CD4-positive, alpha-beta T cell treated with Interferon gamma for 1 hour (primary cell): Measurements from ENCODE around the gene BTN3A1.
"Not testable (repeated sequence)": the region's sequence is repeated elsewhere in the genome, so short reads cannot be mapped to it uniquely, and the experiment has no call there.

Source experiments
- DNase-seq: peaks from one replicate; pipeline ENCODE4 v3.0.0-alpha.2; 2020

The BTN3A1 gene

GRCh38 chr6:26447257-26447656 lies 45.2 kb downstream of the BTN3A1 start:
- no peak for DNase-seq

GRCh38 chr6:26450240-26450639 lies 48.2 kb downstream of the BTN3A1 start:
- no peak for DNase-seq

DNA sequence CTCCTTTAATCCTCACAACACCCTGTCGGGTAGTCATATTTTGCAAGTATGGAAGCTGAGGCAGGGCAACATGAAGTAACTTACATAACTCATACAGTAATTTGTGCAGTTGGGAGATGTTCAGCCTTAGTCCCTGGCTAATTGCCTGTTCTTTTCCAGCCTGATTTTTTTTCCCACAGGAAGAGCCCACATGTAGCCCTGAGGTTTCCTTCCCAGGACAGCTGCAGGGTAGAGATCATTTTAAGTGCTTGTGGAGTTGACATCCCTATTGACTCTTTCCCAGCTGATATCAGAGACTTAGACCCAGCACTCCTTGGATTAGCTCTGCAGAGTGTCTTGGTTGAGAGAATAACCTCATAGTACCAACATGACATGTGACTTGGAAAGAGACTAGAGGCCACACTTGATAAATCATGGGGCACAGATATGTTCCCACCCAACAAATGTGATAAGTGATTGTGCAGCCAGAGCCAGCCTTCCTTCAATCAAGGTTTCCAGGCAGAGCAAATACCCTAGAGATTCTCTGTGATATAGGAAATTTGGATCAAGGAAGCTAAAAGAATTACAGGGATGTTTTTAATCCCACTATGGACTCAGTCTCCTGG lies 50.7 kb downstream of the BTN3A1 start:
- no peak for DNase-seq

GRCh38 chr6:26454631-26455030 lies 52.6 kb downstream of the BTN3A1 start:
- DNase-seq = no peak

GRCh38 chr6:26455357-26455970 lies 53.4 kb downstream of the BTN3A1 start:
- DNase-seq = no peak

GRCh38 chr6:26457264-26457805 lies 55.3 kb downstream of the BTN3A1 start:
- no peak for DNase-seq

GRCh38 chr6:26457806-26458688 lies 56.0 kb downstream of the BTN3A1 start, which contains the start of gene BTN2A1:
Gene BTN2A1 (plus strand): TSS chr6:26457955. CDS start chr6:26458637, 682 bp downstream.
- peak; percentile 71 for DNase-seq

DNA sequence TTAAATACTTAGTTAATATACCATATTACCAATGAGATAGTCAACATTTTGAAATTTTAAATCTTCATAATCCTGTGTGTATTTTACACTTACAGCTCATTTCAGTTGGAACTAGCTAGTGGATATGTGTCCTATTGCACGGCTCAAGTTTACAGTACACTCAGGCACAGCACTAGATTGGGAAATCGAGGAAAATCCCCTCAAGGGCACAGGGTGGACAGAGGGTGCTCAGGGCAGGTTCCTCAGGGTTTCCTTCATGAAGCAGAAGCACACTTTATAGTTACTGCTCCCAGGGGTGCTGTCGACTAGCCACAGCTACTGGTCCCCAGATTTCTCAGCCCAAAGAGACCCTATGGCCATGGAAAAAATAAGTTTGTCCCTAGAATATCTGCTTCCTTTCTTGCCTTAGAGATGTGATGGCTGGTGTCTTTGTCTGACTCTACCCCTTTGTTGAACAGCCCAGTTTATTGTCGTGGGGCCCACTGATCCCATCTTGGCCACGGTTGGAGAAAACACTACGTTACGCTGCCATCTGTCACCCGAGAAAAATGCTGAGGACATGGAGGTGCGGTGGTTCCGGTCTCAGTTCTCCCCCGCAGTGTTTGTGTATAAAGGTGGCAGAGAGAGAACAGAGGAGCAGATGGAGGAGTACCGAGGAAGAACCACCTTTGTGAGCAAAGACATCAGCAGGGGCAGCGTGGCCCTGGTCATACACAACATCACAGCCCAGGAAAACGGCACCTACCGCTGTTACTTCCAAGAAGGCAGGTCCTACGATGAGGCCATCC lies 57.1 kb downstream of the BTN3A1 start:
- no peak for DNase-seq

DNA sequence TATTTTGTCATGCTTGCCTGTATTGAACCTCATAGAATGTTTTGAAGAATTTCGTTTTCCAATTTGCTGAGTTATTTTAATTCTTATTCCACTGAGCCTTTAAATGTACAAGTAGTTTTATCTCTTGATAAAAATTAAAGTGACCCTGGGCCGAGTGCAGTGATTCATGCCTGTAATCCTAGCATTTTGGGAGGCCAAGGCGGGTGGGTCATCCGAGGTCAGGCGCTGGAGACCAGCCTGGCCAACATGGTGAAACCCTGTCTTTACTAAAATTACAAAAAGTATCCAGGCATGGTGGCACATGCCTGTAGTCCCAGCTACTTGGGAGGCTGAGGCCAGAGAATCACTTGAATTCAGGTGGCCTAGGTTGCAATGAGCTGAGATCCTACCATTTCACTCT lies 59.3 kb downstream of the BTN3A1 start:
- not testable (repeated sequence) for DNase-seq

GRCh38 chr6:26464014-26464413 lies 61.9 kb downstream of the BTN3A1 start:
- no peak for DNase-seq

GRCh38 chr6:26464416-26465131 lies 62.5 kb downstream of the BTN3A1 start:
- DNase-seq = no peak
